ENCODE measurements around the gene ARSI.
"Not testable (repeated sequence)": the region's sequence is repeated elsewhere in the genome, so short reads cannot be mapped to it uniquely, and the experiment has no call there.

The ARSI gene

GRCh38 chr5:150251504-150251903 is 51.2 kb downstream of the ARSI start:
- Histone ChIP-seq H3K4me3 (replicated peaks; ENCODE audit: insufficient read depth, low read length) (no peak overlapping the region), H3K27ac (replicated peaks) (no peak overlapping the region), H3K27me3 (ENCODE audit: insufficient read depth, poor library complexity, severe bottlenecking) (no peaks in the 10 kb centered on the region)
- no peak for DNase-seq (ENCODE audit: low read depth in 1 of 2, low spot score in 1 of 2)
- TF ChIP-seq POLR2AphosphoS5 (IDR thresholded peaks at IDR 0.05; ENCODE audit: low read depth), result no peak
- no peak for TF ChIP-seq REST (IDR thresholded peaks at IDR 0.05; ENCODE audit: insufficient replicate concordance, low read depth)
- no peak for TF ChIP-seq GABPA (IDR thresholded peaks at IDR 0.05; ENCODE audit: low read depth)

- no peak overlapping the region for H3K4me3 ChIP-seq (replicated peaks; ENCODE audit: insufficient read depth, low read length)
- TF ChIP-seq POLR2AphosphoS5 (IDR thresholded peaks at IDR 0.05; ENCODE audit: low read depth), result no peak
- TF ChIP-seq SPI1 (IDR thresholded peaks at IDR 0.05; ENCODE audit: borderline replicate concordance, low read depth), result no peak
- TF ChIP-seq GABPA (IDR thresholded peaks at IDR 0.05; ENCODE audit: low read depth), result no peak
- TF ChIP-seq CTCF (IDR thresholded peaks at IDR 0.05; ENCODE audit: insufficient read depth, low read length), result no peak
- TF ChIP-seq REST (IDR thresholded peaks at IDR 0.05; ENCODE audit: insufficient replicate concordance, low read depth), result no peak
- H3K27me3 ChIP-seq (ENCODE audit: insufficient read depth, poor library complexity, severe bottlenecking), result no peaks in the 10 kb centered on the region
- H3K27ac ChIP-seq (replicated peaks), result no peak overlapping the region
- DNase-seq (ENCODE audit: low read depth in 1 of 2, low spot score in 1 of 2), result no peak
Measured at GRCh38 chr5:150249744-150250143, 53.0 kb downstream of the ARSI start.

GRCh38 chr5:150248946-150249345 is 53.8 kb downstream of the ARSI start:
- TF ChIP-seq CTCF (IDR thresholded peaks at IDR 0.05; ENCODE audit: insufficient read depth, low read length), result no peak
- no peak for TF ChIP-seq SPI1 (IDR thresholded peaks at IDR 0.05; ENCODE audit: borderline replicate concordance, low read depth)
- no peak for TF ChIP-seq REST (IDR thresholded peaks at IDR 0.05; ENCODE audit: insufficient replicate concordance, low read depth)
- no peak for TF ChIP-seq POLR2AphosphoS5 (IDR thresholded peaks at IDR 0.05; ENCODE audit: low read depth)
- no peak for TF ChIP-seq GABPA (IDR thresholded peaks at IDR 0.05; ENCODE audit: low read depth)
- H3K4me3 ChIP-seq (replicated peaks; ENCODE audit: insufficient read depth, low read length), result no peak overlapping the region
- H3K27me3 ChIP-seq (ENCODE audit: insufficient read depth, poor library complexity, severe bottlenecking), result no peaks in the 10 kb centered on the region
- H3K27ac ChIP-seq (replicated peaks), result no peak overlapping the region
- DNase-seq (ENCODE audit: low read depth in 1 of 2, low spot score in 1 of 2), result no peak

- H3K4me3 ChIP-seq (replicated peaks; ENCODE audit: insufficient read depth, low read length); DNase-seq (ENCODE audit: low read depth in 1 of 2, low spot score in 1 of 2); H3K27ac ChIP-seq (replicated peaks); H3K27me3 ChIP-seq (ENCODE audit: insufficient read depth, poor library complexity, severe bottlenecking): not testable (repeated sequence)
Measured at GRCh38 chr5:150248493-150248892, 54.2 kb downstream of the ARSI start.
